ENCODE data around the gene VDAC1.

The VDAC1 gene

GRCh38 chr5:133953568-133954145 lies 51.1 kb downstream of the VDAC1 start:
- H3K4me3 ChIP-seq (ENCODE audit: low read length), result no peak overlapping the region
- TF ChIP-seq ZNF274 (IDR thresholded peaks at IDR 0.05; ENCODE audit: low read depth, low read length), result no peak

- TF ChIP-seq ZNF274 (IDR thresholded peaks at IDR 0.05; ENCODE audit: low read depth, low read length), result no peak
- H3K4me3 ChIP-seq (ENCODE audit: low read length), result no peak overlapping the region
Observed at GRCh38 chr5:133952729-133953567, 51.8 kb downstream of the VDAC1 start.

- no peak overlapping the region for H3K4me3 ChIP-seq (ENCODE audit: low read length)
- TF ChIP-seq ZNF274 (IDR thresholded peaks at IDR 0.05; ENCODE audit: low read depth, low read length), result no peak
Observed at GRCh38 chr5:133950821-133951612, 53.8 kb downstream of the VDAC1 start.

GRCh38 chr5:133948721-133949120 lies 56.1 kb downstream of the VDAC1 start:
- no peak overlapping the region for H3K4me3 ChIP-seq (ENCODE audit: low read length)
- no peak for TF ChIP-seq ZNF274 (IDR thresholded peaks at IDR 0.05; ENCODE audit: low read depth, low read length)

GRCh38 chr5:133947431-133947841 lies 57.3 kb downstream of the VDAC1 start:
- no peak for TF ChIP-seq ZNF274 (IDR thresholded peaks at IDR 0.05; ENCODE audit: low read depth, low read length)
- no peak overlapping the region for H3K4me3 ChIP-seq (ENCODE audit: low read length)

GRCh38 chr5:133945568-133945967 lies 59.2 kb downstream of the VDAC1 start:
- no peak for TF ChIP-seq ZNF274 (IDR thresholded peaks at IDR 0.05; ENCODE audit: low read depth, low read length)
- no peak overlapping the region for H3K4me3 ChIP-seq (ENCODE audit: low read length)

- TF ChIP-seq ZNF274 (IDR thresholded peaks at IDR 0.05; ENCODE audit: low read depth, low read length), result no peak
- no peak overlapping the region for H3K4me3 ChIP-seq (ENCODE audit: low read length)
Observed at GRCh38 chr5:133944263-133945185, 60.3 kb downstream of the VDAC1 start.

- no peak for TF ChIP-seq ZNF274 (IDR thresholded peaks at IDR 0.05; ENCODE audit: low read depth, low read length)
- H3K4me3 ChIP-seq (ENCODE audit: low read length), result no peak overlapping the region
Observed at GRCh38 chr5:133943475-133943817, 61.3 kb downstream of the VDAC1 start.

GRCh38 chr5:133942614-133943474 lies 61.9 kb downstream of the VDAC1 start:
- no peak for TF ChIP-seq ZNF274 (IDR thresholded peaks at IDR 0.05; ENCODE audit: low read depth, low read length)
- no peak overlapping the region for H3K4me3 ChIP-seq (ENCODE audit: low read length)

GRCh38 chr5:133941456-133942196 lies 63.1 kb downstream of the VDAC1 start:
- TF ChIP-seq ZNF274 (IDR thresholded peaks at IDR 0.05; ENCODE audit: low read depth, low read length), result no peak

GRCh38 chr5:133939668-133940067 lies 65.1 kb downstream of the VDAC1 start:
- H3K4me3 ChIP-seq (ENCODE audit: low read length), result no peak overlapping the region
- TF ChIP-seq ZNF274 (IDR thresholded peaks at IDR 0.05; ENCODE audit: low read depth, low read length), result no peak

More at GRCh38 chr5:133941456-133942196, 63.1 kb downstream of the VDAC1 start:
- H3K4me3 ChIP-seq (ENCODE audit: low read length), result no peak overlapping the region

- TF ChIP-seq ZNF274 (IDR thresholded peaks at IDR 0.05; ENCODE audit: low read depth, low read length), result no peak
- H3K4me3 ChIP-seq (ENCODE audit: low read length), result no peak overlapping the region
Observed at GRCh38 chr5:133938929-133939328, 65.8 kb downstream of the VDAC1 start.
